Bronchial epithelial cell (primary cell): Measurements from ENCODE around the gene ILK. TPM values are rescaled to one million over a fixed set of nuclear protein-coding genes. Genes with fewer than 3 reads are reported as not detected.

ENCODE experiments used
- DNase-seq: peaks from one replicate; pipeline ENCODE4 v3.0.0-alpha.2; 2010; ENCODE audit warnings: low read depth
- FAIRE-seq: peaks from 2 replicates; lab custom pipeline; 2011; peaks lifted over from hg19 to GRCh38; lab: Jason Lieb, UNC
- H3K27me3 ChIP-seq: 2 replicates; pipeline ENCODE4 v1.5.1; 2011; ENCODE audit warnings: low read length; ENCODE audit not compliant: control insufficient read depth, insufficient read depth
- H3K36me3 ChIP-seq: 2 replicates; pipeline ENCODE4 v1.5.1; 2011; ENCODE audit warnings: low read length; ENCODE audit not compliant: control insufficient read depth, insufficient read depth
- H3K4me3 ChIP-seq: 2 replicates; pipeline ENCODE4 v1.5.1; 2011; ENCODE audit warnings: mild to moderate bottlenecking, low read depth, low read length, control low read depth
- CTCF ChIP-seq: IDR thresholded peaks from 2 replicates; pipeline ENCODE4 v1.5.1; 2011; ENCODE audit warnings: mild to moderate bottlenecking, moderate library complexity, low read length, control low read depth, inconsistent platforms; ENCODE audit not compliant: insufficient read depth, severe bottlenecking
- total RNA-seq: library from RNA; depleted of rRNA; stranded (reverse); fragments of >200 nt; gene quantifications from 2 replicates; pipeline ENCODE4 v1.2.1, GENCODE V29; 2014

The ILK gene
- total RNA-seq, 1 donor from 2014 or later, result 70.3 TPM

GRCh38 chr11:6618117-6619003, 14.8 kb downstream of the ILK start:
- Histone ChIP-seq H3K4me3 (peak overlapping the region; percentile 54), H3K27me3 (no peaks in the 10 kb centered on the region), H3K36me3 (peaks cover 7% of the 10 kb centered on the region)
- FAIRE-seq, result no peak
- TF ChIP-seq CTCF, result no peak
- peak; percentile 50 for DNase-seq

GRCh38 chr11:6619004-6619745, 15.6 kb downstream of the ILK start, which contains the start of gene TPP1:
TPP1 (minus strand) TSS chr11:6619422; CDS start chr11:6619400, 22 bp downstream.
- Histone ChIP-seq H3K27me3 (no peaks in the 10 kb centered on the region), H3K36me3 (peaks cover 7% of the 10 kb centered on the region), H3K4me3 (peak within 1 kb of the TSS; percentile 54)
- TF ChIP-seq CTCF, result no peak
- DNase-seq (peak; percentile 94), FAIRE-seq (peak; percentile 90)

- H3K4me3 ChIP-seq, result no peak overlapping the region
- DNase-seq, result no peak
- peaks cover 5% of the 10 kb centered on the region for H3K36me3 ChIP-seq
- no peaks in the 10 kb centered on the region for H3K27me3 ChIP-seq
- no peak for TF ChIP-seq CTCF
- FAIRE-seq, result no peak
Measured at GRCh38 chr11:6620636-6621035, 17.1 kb downstream of the ILK start.

- H3K36me3 ChIP-seq, result peaks cover 2% of the 10 kb centered on the region
- no peak for FAIRE-seq
- TF ChIP-seq CTCF, result no peak
- no peaks in the 10 kb centered on the region for H3K27me3 ChIP-seq
- no peak for DNase-seq
- H3K4me3 ChIP-seq, result no peak overlapping the region
Measured at GRCh38 chr11:6621711-6622211, 18.2 kb downstream of the ILK start.

- no peak for TF ChIP-seq CTCF
- H3K27me3 ChIP-seq, result no peaks in the 10 kb centered on the region
- FAIRE-seq (no peak), DNase-seq (no peak)
- no peaks in the 10 kb centered on the region for H3K36me3 ChIP-seq
- no peak overlapping the region for H3K4me3 ChIP-seq
Measured at GRCh38 chr11:6622261-6623171, 18.9 kb downstream of the ILK start.
